Osteoblast (primary cell): Measurements from ENCODE around the gene C17orf67. TPM values are rescaled to one million over a fixed set of nuclear protein-coding genes. Genes with fewer than 3 reads are reported as not detected.

Experiments used
- DNase-seq: peaks from one replicate; pipeline ENCODE4 v3.0.0; 2011; ENCODE audit warnings: low spot score, mixed read lengths; ENCODE audit not compliant: insufficient read length; ENCODE audit errors: missing footprints
- H2AFZ ChIP-seq: 2 replicates; pipeline ENCODE4 v1.6.0; 2011; ENCODE audit warnings: mild to moderate bottlenecking, low read length
- H3K27ac ChIP-seq: 2 replicates; pipeline ENCODE4 v1.5.1; 2011; ENCODE audit warnings: mild to moderate bottlenecking, low read depth, low read length, moderate library complexity
- H3K27me3 ChIP-seq: 2 replicates; pipeline ENCODE4 v1.6.0; 2012; ENCODE audit warnings: mild to moderate bottlenecking, control low read depth, inconsistent platforms, low read length, moderate library complexity; ENCODE audit not compliant: insufficient read depth
- H3K36me3 ChIP-seq: 2 replicates; pipeline ENCODE4 v1.5.1; 2011; ENCODE audit warnings: mild to moderate bottlenecking, low read length, control low read depth, moderate library complexity; ENCODE audit not compliant: insufficient read depth
- H3K4me1 ChIP-seq: 2 replicates; pipeline ENCODE4 v1.5.1; 2011; ENCODE audit warnings: mild to moderate bottlenecking, low read length, control low read depth, moderate library complexity; ENCODE audit not compliant: insufficient read depth
- H3K4me2 ChIP-seq: 2 replicates; pipeline ENCODE4 v1.6.0; 2011; ENCODE audit warnings: mild to moderate bottlenecking, low read length; ENCODE audit not compliant: insufficient read depth
- H3K4me3 ChIP-seq: fragments of 200-600 bp; sonication (generic); 3 replicates; pipeline ENCODE4 v1.5.1; 2012; ENCODE audit warnings: mild to moderate bottlenecking, low read length, inconsistent platforms; ENCODE audit not compliant: insufficient read depth
- H3K79me2 ChIP-seq: 2 replicates; pipeline ENCODE4 v1.6.0; 2012; ENCODE audit warnings: mild to moderate bottlenecking, low read length, control low read depth, inconsistent platforms; ENCODE audit not compliant: insufficient read depth
- H3K9me3 ChIP-seq: 2 replicates; pipeline ENCODE4 v1.5.1; 2011; ENCODE audit warnings: low read depth, low read length, control low read depth
- H4K20me1 ChIP-seq: 2 replicates; pipeline ENCODE4 v1.6.0; 2012; ENCODE audit warnings: mild to moderate bottlenecking, low read length, control low read depth; ENCODE audit not compliant: insufficient read depth
- total RNA-seq: library from RNA; depleted of rRNA; stranded (reverse); fragments of >200 nt; gene quantifications from 2 replicates; pipeline ENCODE4 v1.2.3, GENCODE V29; 2012
- TF ChIP-seq, protein P1 (sequence below): IDR thresholded peaks from 2 replicates; pipeline ENCODE4 v1.5.1; 2011; ENCODE audit warnings: mild to moderate bottlenecking, low read depth, low read length, moderate library complexity; ENCODE audit errors: extremely low read depth

Gene C17orf67
- total RNA-seq, 1 donor: 0.36 TPM

DNA sequence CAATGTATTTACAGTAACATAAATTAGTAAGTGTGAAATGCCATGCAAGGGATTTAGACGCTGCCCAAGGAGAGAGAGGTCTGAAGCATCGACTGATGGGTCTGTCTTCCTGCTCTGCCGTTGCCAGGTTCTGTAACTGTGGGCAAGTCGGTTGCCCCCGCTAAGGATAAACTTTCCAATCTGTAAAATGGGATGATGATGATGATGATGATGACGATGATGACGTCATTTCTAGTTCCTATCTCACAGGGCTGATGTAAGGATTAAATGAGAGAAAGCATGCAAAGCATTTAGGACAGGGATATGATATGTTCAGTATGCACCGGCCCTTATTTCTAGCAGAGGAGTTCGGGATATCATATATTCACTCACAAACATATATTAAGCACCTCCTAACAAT lies 54.8 kb downstream of the C17orf67 start:
- Histone ChIP-seq H3K4me3 (no peak overlapping the region), H3K9me3 (no peaks in the 10 kb centered on the region), H3K4me2 (no peak overlapping the region), H3K4me1 (peaks cover 8% of the 10 kb centered on the region), H4K20me1 (no peaks in the 10 kb centered on the region), H3K27ac (no peak overlapping the region), H3K36me3 (no peaks in the 10 kb centered on the region), H2AFZ (no peak overlapping the region), H3K27me3 (peaks cover 11% of the 10 kb centered on the region), H3K79me2 (no peaks in the 10 kb centered on the region)
- DNase-seq: no peak
- TF ChIP-seq, protein P1, sequence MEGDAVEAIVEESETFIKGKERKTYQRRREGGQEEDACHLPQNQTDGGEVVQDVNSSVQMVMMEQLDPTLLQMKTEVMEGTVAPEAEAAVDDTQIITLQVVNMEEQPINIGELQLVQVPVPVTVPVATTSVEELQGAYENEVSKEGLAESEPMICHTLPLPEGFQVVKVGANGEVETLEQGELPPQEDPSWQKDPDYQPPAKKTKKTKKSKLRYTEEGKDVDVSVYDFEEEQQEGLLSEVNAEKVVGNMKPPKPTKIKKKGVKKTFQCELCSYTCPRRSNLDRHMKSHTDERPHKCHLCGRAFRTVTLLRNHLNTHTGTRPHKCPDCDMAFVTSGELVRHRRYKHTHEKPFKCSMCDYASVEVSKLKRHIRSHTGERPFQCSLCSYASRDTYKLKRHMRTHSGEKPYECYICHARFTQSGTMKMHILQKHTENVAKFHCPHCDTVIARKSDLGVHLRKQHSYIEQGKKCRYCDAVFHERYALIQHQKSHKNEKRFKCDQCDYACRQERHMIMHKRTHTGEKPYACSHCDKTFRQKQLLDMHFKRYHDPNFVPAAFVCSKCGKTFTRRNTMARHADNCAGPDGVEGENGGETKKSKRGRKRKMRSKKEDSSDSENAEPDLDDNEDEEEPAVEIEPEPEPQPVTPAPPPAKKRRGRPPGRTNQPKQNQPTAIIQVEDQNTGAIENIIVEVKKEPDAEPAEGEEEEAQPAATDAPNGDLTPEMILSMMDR: no peak

DNA sequence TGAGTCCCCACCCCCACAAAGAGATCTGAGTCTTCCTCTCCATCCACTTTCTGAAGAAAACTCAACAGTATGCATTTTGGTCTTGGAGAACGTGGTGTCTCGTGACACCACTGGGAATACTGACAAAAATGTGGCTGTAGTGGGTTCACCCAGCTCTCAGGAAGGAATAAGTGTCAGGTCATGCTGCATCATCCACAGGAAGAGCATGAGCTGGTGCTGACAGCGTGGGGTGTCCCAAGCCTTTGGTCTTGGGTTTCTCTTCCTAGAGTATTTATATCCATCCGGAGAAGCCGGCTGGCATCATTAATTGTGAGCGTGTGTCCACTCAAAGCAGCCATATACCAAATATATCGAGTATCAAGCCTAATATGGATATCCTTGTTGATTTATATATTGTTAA lies 55.9 kb downstream of the C17orf67 start:
- DNase-seq: peak; percentile 54

DNA sequence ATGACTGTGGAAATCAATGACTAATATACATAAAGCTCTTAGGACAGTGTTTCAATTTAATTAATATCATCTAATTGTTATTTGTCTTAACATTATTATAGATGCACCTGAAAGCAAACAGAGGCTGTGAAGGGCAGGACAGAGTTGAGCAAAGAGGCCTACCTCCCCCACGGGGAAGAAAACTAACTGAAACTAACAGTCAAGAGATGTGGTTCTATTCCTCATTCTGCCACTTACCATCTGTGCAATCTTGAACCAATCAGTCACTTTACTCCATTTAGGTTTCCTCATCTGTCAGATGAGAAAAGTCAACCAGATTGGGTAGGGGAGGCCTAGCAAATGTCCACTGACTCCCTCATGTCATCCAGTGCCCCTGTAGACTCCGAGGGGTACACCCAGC lies 59.1 kb downstream of the C17orf67 start:
- no peaks in the 10 kb centered on the region for H3K79me2 ChIP-seq
- H3K27ac ChIP-seq: no peak overlapping the region
- no peaks in the 10 kb centered on the region for H3K36me3 ChIP-seq
- peaks cover 3% of the 10 kb centered on the region for H3K4me1 ChIP-seq
- H3K4me2 ChIP-seq: no peak overlapping the region
- no peaks in the 10 kb centered on the region for H3K9me3 ChIP-seq
- peaks cover 12% of the 10 kb centered on the region for H3K27me3 ChIP-seq
- no peak overlapping the region for H2AFZ ChIP-seq
- H4K20me1 ChIP-seq: no peaks in the 10 kb centered on the region
- TF ChIP-seq, protein P1: no peak
- no peak for DNase-seq
- no peak overlapping the region for H3K4me3 ChIP-seq

More for the DNA sequence above, 55.9 kb downstream of the C17orf67 start:
- H4K20me1 ChIP-seq: no peaks in the 10 kb centered on the region
- H2AFZ ChIP-seq: no peak overlapping the region
- peaks cover 8% of the 10 kb centered on the region for H3K4me1 ChIP-seq
- no peaks in the 10 kb centered on the region for H3K36me3 ChIP-seq
- no peak overlapping the region for H3K27ac ChIP-seq
- no peak overlapping the region for H3K4me3 ChIP-seq
- peaks cover 11% of the 10 kb centered on the region for H3K27me3 ChIP-seq
- H3K4me2 ChIP-seq: no peak overlapping the region
- TF ChIP-seq, protein P1: no peak
- H3K9me3 ChIP-seq: no peaks in the 10 kb centered on the region
- no peaks in the 10 kb centered on the region for H3K79me2 ChIP-seq

DNA sequence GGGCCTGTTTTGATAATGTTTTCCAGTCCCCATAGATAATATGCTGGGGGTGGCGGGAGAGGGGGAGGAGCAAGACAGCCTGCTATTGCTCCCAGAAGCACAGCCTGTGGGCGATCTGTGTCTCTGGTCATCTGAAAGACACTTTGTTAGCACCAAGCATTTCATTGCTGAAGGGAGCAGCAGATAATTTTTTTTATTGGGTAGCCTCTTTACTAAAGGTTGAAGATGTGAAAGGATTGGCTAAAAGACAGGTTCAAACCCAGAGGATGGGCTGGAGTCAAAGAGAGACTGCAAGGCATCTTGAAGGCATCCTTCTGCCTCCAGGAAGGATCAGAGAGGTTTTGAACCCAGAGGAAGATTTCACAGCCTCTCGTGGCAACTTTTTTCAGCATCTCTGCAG lies 60.6 kb downstream of the C17orf67 start:
- Histone ChIP-seq H3K27ac (no peak overlapping the region), H3K4me3 (no peak overlapping the region), H3K36me3 (no peaks in the 10 kb centered on the region), H4K20me1 (no peaks in the 10 kb centered on the region), H2AFZ (no peak overlapping the region), H3K79me2 (no peaks in the 10 kb centered on the region), H3K4me2 (no peak overlapping the region), H3K27me3 (peaks cover 16% of the 10 kb centered on the region), H3K4me1 (no peaks in the 10 kb centered on the region), H3K9me3 (no peaks in the 10 kb centered on the region)
- DNase-seq: no peak
- TF ChIP-seq, protein P1: no peak
